NB4 (cell line): Measurements from ENCODE around the gene ESRRA.

Experiments
- CTCF ChIP-seq: IDR thresholded peaks from one replicate; pipeline ENCODE4 v1.5.1; 2012; ENCODE audit warnings: low read depth, low read length
- MYC ChIP-seq: IDR thresholded peaks from 2 replicates; pipeline ENCODE4 v1.6.1; 2011; ENCODE audit warnings: low read depth, low read length
- POLR2A ChIP-seq: IDR thresholded peaks from 2 replicates; pipeline ENCODE4 v1.6.1; 2011; ENCODE audit warnings: mild to moderate bottlenecking; ENCODE audit not compliant: insufficient read length; ENCODE audit errors: extremely low read depth
- TF ChIP-seq, protein P1 (sequence below): IDR thresholded peaks from 2 replicates; pipeline ENCODE4 v1.6.1; 2011; ENCODE audit warnings: low read depth, low read length

- TF ChIP-seq CTCF: no peak
- TF ChIP-seq POLR2A: no peak
- TF ChIP-seq, protein P1, sequence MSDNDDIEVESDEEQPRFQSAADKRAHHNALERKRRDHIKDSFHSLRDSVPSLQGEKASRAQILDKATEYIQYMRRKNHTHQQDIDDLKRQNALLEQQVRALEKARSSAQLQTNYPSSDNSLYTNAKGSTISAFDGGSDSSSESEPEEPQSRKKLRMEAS: no peak
- no peak for TF ChIP-seq MYC
Measured at GRCh38 chr11:64263947-64264317, 41.4 kb upstream of the ESRRA start.
